Measurements from ENCODE around the gene DEPDC5.

DNA sequence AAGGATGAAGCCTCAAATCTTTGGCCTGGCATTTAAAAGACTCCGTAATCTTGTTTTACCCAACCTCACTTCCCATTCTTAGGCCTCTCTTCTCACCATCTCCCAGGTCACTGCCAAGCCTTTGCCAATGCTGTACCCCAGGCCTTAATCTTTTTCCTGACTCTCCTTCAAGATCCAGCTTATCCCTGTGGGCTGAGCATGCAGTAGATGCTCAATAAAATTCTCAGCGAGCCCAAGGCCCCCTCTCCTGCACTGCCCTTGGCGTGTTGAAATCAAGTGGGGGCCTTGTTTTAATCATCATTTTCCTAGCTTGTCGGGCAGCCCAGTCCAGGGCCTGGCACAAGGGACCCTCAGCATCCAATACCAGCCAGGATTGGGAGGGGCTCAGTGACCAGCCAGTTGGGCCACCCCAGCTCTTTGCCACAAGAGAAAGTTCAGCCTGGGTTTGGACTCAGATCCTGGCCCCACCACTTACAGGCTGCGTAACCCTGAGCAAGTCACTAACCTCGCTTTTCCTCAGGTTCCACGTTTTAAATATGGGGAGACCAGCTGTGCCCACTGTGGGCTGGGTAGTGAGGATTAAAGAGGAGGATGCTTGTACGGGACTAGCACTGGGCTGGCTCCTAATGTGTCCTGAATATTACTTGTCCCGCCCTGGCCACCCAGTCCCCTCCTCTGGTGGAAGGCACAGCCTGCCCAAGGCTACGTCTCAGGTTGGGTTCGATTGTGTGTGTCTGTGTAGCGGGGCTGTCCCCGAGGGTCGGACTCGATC lies 189.6 kb downstream of the DEPDC5 start:
- TF ChIP-seq EZH2 (IDR thresholded peaks at IDR 0.05; ENCODE audit: borderline replicate concordance, low read depth, low read length, severe bottlenecking) = no peak
- TF ChIP-seq, protein P1, sequence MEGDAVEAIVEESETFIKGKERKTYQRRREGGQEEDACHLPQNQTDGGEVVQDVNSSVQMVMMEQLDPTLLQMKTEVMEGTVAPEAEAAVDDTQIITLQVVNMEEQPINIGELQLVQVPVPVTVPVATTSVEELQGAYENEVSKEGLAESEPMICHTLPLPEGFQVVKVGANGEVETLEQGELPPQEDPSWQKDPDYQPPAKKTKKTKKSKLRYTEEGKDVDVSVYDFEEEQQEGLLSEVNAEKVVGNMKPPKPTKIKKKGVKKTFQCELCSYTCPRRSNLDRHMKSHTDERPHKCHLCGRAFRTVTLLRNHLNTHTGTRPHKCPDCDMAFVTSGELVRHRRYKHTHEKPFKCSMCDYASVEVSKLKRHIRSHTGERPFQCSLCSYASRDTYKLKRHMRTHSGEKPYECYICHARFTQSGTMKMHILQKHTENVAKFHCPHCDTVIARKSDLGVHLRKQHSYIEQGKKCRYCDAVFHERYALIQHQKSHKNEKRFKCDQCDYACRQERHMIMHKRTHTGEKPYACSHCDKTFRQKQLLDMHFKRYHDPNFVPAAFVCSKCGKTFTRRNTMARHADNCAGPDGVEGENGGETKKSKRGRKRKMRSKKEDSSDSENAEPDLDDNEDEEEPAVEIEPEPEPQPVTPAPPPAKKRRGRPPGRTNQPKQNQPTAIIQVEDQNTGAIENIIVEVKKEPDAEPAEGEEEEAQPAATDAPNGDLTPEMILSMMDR (IDR thresholded peaks at IDR 0.05; ENCODE audit: borderline replicate concordance, extremely low read depth, low read length, poor library complexity, severe bottlenecking) = no peak

All from DND-41 (cell line).